Muscle layer of colon (tissue), 2 donors: ENCODE measurements around the gene SULT1A1.

Experiments
- H3K27ac ChIP-seq: one replicate; pipeline ENCODE4 v1.7.0; 2013; ENCODE audit warnings: low read depth, mild to moderate bottlenecking, low read length, moderate library complexity
- H3K27me3 ChIP-seq, 2 donors: one replicate each; pipeline ENCODE4 v1.7.0; 2013; ENCODE audit warnings: low read length in 2 of 2, mild to moderate bottlenecking in 2 of 2; ENCODE audit not compliant: insufficient read depth in 2 of 2, control insufficient read depth in 1 of 2
- H3K36me3 ChIP-seq: one replicate; pipeline ENCODE4 v1.7.0; 2013; ENCODE audit warnings: mild to moderate bottlenecking, low read length; ENCODE audit not compliant: insufficient read depth
- H3K4me1 ChIP-seq: one replicate; pipeline ENCODE4 v1.7.0; 2013; ENCODE audit warnings: mild to moderate bottlenecking, low read length; ENCODE audit not compliant: insufficient read depth
- H3K4me3 ChIP-seq, 2 donors: one replicate each; pipeline ENCODE4 v1.7.0; 2013; ENCODE audit warnings: low read length in 2 of 2, low read depth in 1 of 2, mild to moderate bottlenecking in 1 of 2, moderate library complexity in 1 of 2
- H3K9ac ChIP-seq: one replicate; pipeline ENCODE4 v1.7.0; 2013; ENCODE audit warnings: low read length
- H3K9me3 ChIP-seq: one replicate; pipeline ENCODE4 v1.7.0; 2013; ENCODE audit warnings: mild to moderate bottlenecking, low read length
- donor health status: abdominal sarcoma.
- donor health status: Adenocarcinoma of cecum.

SULT1A1 gene

GRCh38 chr16:28562199-28562598 is 47.6 kb downstream of the SULT1A1 start:
- no peaks in the 10 kb centered on the region for H3K27me3 ChIP-seq
- H3K36me3 ChIP-seq = peaks cover 13% of the 10 kb centered on the region
- H3K4me3 ChIP-seq = no peak overlapping the region
- H3K9me3 ChIP-seq = no peaks in the 10 kb centered on the region
- H3K9ac ChIP-seq = no peak overlapping the region
- peaks cover 3% of the 10 kb centered on the region for H3K4me1 ChIP-seq
- H3K27ac ChIP-seq = no peak overlapping the region

- H3K9me3 ChIP-seq = no peaks in the 10 kb centered on the region
- H3K36me3 ChIP-seq = peaks cover 18% of the 10 kb centered on the region
- no peak overlapping the region for H3K4me3 ChIP-seq
- H3K9ac ChIP-seq = no peak overlapping the region
- H3K27me3 ChIP-seq = no peaks in the 10 kb centered on the region
- H3K27ac ChIP-seq = no peak overlapping the region
- H3K4me1 ChIP-seq = peaks cover 3% of the 10 kb centered on the region
Observed at GRCh38 chr16:28561557-28562187, 48.2 kb downstream of the SULT1A1 start.

- Histone ChIP-seq H3K27ac (no peak overlapping the region), H3K4me1 (peaks cover 9% of the 10 kb centered on the region), H3K9me3 (no peaks in the 10 kb centered on the region), H3K4me3 (no peak overlapping the region), H3K9ac (no peak overlapping the region), H3K27me3 (no peaks in the 10 kb centered on the region), H3K36me3 (peaks cover 19% of the 10 kb centered on the region)
Observed at GRCh38 chr16:28558456-28558855, 51.4 kb downstream of the SULT1A1 start.

- H3K4me1 ChIP-seq = peaks cover 9% of the 10 kb centered on the region
- no peaks in the 10 kb centered on the region for H3K27me3 ChIP-seq
- no peak overlapping the region for H3K9ac ChIP-seq
- no peaks in the 10 kb centered on the region for H3K9me3 ChIP-seq
- no peak overlapping the region for H3K27ac ChIP-seq
- no peak overlapping the region for H3K4me3 ChIP-seq
- H3K36me3 ChIP-seq = peaks cover 19% of the 10 kb centered on the region
Observed at GRCh38 chr16:28556914-28557320, 52.9 kb downstream of the SULT1A1 start.

- Histone ChIP-seq H3K4me3 (no peak overlapping the region), H3K27ac (no peak overlapping the region), H3K9ac (no peak overlapping the region), H3K36me3 (peaks cover 19% of the 10 kb centered on the region), H3K4me1 (peaks cover 9% of the 10 kb centered on the region), H3K27me3 (no peaks in the 10 kb centered on the region), H3K9me3 (no peaks in the 10 kb centered on the region)
Observed at GRCh38 chr16:28555561-28555960, 54.3 kb downstream of the SULT1A1 start.
